ENCODE results near the gene FOXP3. TPM values are rescaled to one million over a fixed set of nuclear protein-coding genes. Genes with fewer than 3 reads are reported as not detected.

The FOXP3 gene
- total and polyA plus RNA-seq, 2 of the 8 experiments (the other 6 are each of a cell fraction or from before 2014, with no cell fraction given), result 0.37 to 0.54 TPM

- TF ChIP-seq BACH1 (IDR thresholded peaks at IDR 0.05; ENCODE audit: low read length) (no peak), EZH2 (IDR thresholded peaks at IDR 0.05; ENCODE audit: low read depth, low read length, severe bottlenecking) (no peak), SIRT6 (IDR thresholded peaks at IDR 0.05; ENCODE audit: low read length) (no peak), MAX (IDR thresholded peaks at IDR 0.05) (no peak), SRF (IDR thresholded peaks at IDR 0.05; ENCODE audit: low read depth, low read length) (no peak)
Measured at GRCh38 chrX:49290215-49290614, 25.7 kb upstream of the FOXP3 start.

More at GRCh38 chrX:49290215-49290614, 25.7 kb upstream of the FOXP3 start:
- Histone ChIP-seq H3K4me2 (ENCODE audit: insufficient read depth in 1 of 2, low read depth in 2 of 2, low read length in 2 of 2) (no peak overlapping the region), H2BK15ac (ENCODE audit: low read length) (no peak overlapping the region), H3K36me3 (ENCODE audit: control insufficient read depth in 2 of 4, insufficient read depth in 4 of 4, low read length in 3 of 4) (no peaks in the 10 kb centered on the region), H3K4me3 (ENCODE audit: extremely low read depth in 1 of 4, insufficient read depth in 2 of 4, low read depth in 3 of 4, low read length in 4 of 4) (no peak overlapping the region), H3K4me1 (replicated peaks in 1 of 4; ENCODE audit: control insufficient read depth in 3 of 4, insufficient read depth in 4 of 4, low read length in 3 of 4) (no peaks in the 10 kb centered on the region), H4K20me1 (replicated peaks in 1 of 2; ENCODE audit: control insufficient read depth in 1 of 2, insufficient read depth in 2 of 2, low read length in 2 of 2) (no peaks in the 10 kb centered on the region), H3K4ac (replicated peaks; ENCODE audit: insufficient read length, low read depth, low read length) (no peak overlapping the region), H3K18ac (ENCODE audit: extremely low read depth, low read length) (no peak overlapping the region), H2BK20ac (ENCODE audit: low read length) (no peak overlapping the region), H2AK5ac (ENCODE audit: low read depth, low read length) (no peak overlapping the region), H3K56ac (replicated peaks; ENCODE audit: insufficient read length, low read depth, low read length) (no peak overlapping the region), H3K9ac (replicated peaks in 1 of 4; ENCODE audit: extremely low read depth in 1 of 4, low read depth in 3 of 4, low read length in 3 of 4) (no peak overlapping the region), H2BK5ac (ENCODE audit: low read depth, low read length) (no peak overlapping the region), H3K27ac (ENCODE audit: low read depth, low read length) (no peak overlapping the region), H3K14ac (ENCODE audit: insufficient read length) (no peak overlapping the region), H3K27me3 (replicated peaks in 1 of 4; ENCODE audit: control insufficient read depth in 3 of 4, extremely low read depth in 1 of 4, insufficient read depth in 3 of 4, low read length in 3 of 4) (no peaks in the 10 kb centered on the region), H2AFZ (ENCODE audit: low read length) (no peak overlapping the region), H2BK120ac (replicated peaks; ENCODE audit: low read depth, low read length) (no peak overlapping the region), H3K79me1 (ENCODE audit: low read depth, low read length) (no peaks in the 10 kb centered on the region), H4K5ac (ENCODE audit: insufficient read length, low read depth, low read length) (no peak overlapping the region), H4K91ac (replicated peaks; ENCODE audit: insufficient read length, low read length) (no peak overlapping the region), H3K23me2 (ENCODE audit: low read depth, low read length) (no peaks in the 10 kb centered on the region), H3K23ac (ENCODE audit: insufficient read length) (no peak overlapping the region), H3K79me2 (ENCODE audit: control insufficient read depth in 1 of 2, insufficient read depth in 2 of 2, low read length in 2 of 2) (no peaks in the 10 kb centered on the region), H3K9me3 (ENCODE audit: insufficient read depth in 2 of 2, low read depth in 1 of 2, low read length in 1 of 2) (no peaks in the 10 kb centered on the region), H4K8ac (ENCODE audit: extremely low read depth, insufficient read depth, low read length) (no peak overlapping the region; the same call in 1 of the 2 replicates), H2BK12ac (ENCODE audit: low read depth, low read length) (no peak overlapping the region)
- FAIRE-seq (no peak), DNase-seq (ENCODE audit: low read depth in 1 of 2, low spot score in 2 of 2) (no peak)
- CTCF ChIA-PET (ENCODE audit: partially characterized antibody), result no interaction called here
- 87% methylated on average over 7 of the region's 7 CpGs; no CpG with 5 or more reads in 1 of the 2 experiments for WGBS, 2 experiments (ENCODE audit: extremely low coverage in 1 of 2, insufficient coverage in 1 of 2, insufficient read length in 1 of 2, insufficient replicate concordance in 2 of 2, low coverage in 1 of 2, low lambda C conversion rate in 2 of 2, missing lambda C conversion rate in 1 of 2)
- POLR2A ChIA-PET (ENCODE audit: partially characterized antibody), result no interaction called here

Measured in H1 (cell line).